Esophagus muscularis mucosa (tissue), 4 donors: ENCODE measurements around the gene MSL2. TPM values are rescaled to one million over a fixed set of nuclear protein-coding genes. Genes with fewer than 3 reads are reported as not detected.

ENCODE experiments used
- DNase-seq: peaks from one replicate; pipeline ENCODE4 v3.0.0-alpha.2; 2017; ENCODE audit errors: extremely low spot score
- H3K27ac ChIP-seq, 4 donors: fragments of 200-600 bp; sonication (generic); replicated peaks in 1 of 4; 1 replicate in 3 of 4; 2 replicates in 1 of 4; pipeline ENCODE4 v1.5.1; 2016 to 2019; ENCODE audit warnings: mild to moderate bottlenecking in 1 of 4
- H3K27me3 ChIP-seq, 4 donors: fragments of 200-600 bp; sonication (generic); one replicate each; pipeline versions ENCODE4 v1.5.1 to v1.6.0; 2016 to 2019
- H3K36me3 ChIP-seq, 4 donors: fragments of 200-600 bp; sonication (generic); one replicate each; pipeline ENCODE4 v1.5.1; 2016 to 2019
- H3K4me1 ChIP-seq, 4 donors: fragments of 200-600 bp; sonication (generic); one replicate each; pipeline ENCODE4 v1.5.1; 2016 to 2019
- H3K4me3 ChIP-seq, 4 donors: fragments of 200-600 bp; sonication (generic); 1 replicate in 2 of 4; 2 replicates in 2 of 4; pipeline ENCODE4 v1.5.1; 2016 to 2019; ENCODE audit warnings: mild to moderate bottlenecking in 4 of 4, moderate library complexity in 1 of 4
- H3K9me3 ChIP-seq, 4 donors: fragments of 200-600 bp; sonication (generic); 1 replicate in 3 of 4; 2 replicates in 1 of 4; pipeline ENCODE4 v1.5.1; 2016 to 2019
- EP300 ChIP-seq: sonication (generic); formaldehyde crosslinking; IDR thresholded peaks from one replicate; pipeline ENCODE4 v1.6.1; 2017; ENCODE audit warnings: antibody characterized with exemption
- POLR2A ChIP-seq: fragments of 450-650 bp; IDR thresholded peaks from one replicate; pipeline ENCODE4 v1.6.1; 2017; ENCODE audit warnings: antibody characterized with exemption, moderate library complexity, mild to moderate bottlenecking, low read depth
- POLR2AphosphoS5 ChIP-seq, 2 donors: sonication (generic); formaldehyde crosslinking; IDR thresholded peaks; one replicate each; pipeline ENCODE4 v1.6.1; 2017; ENCODE audit warnings: antibody characterized with exemption in 2 of 2
- WGBS: methylation state at CpG from one replicate; pipeline ENCODE4 v1.1.5; 2018; 5-methylcytosine and 5-hydroxymethylcytosine counted together
- intact Hi-C: fragments of 100-400 bp; cut with DNase I; formaldehyde crosslinking; loops from one replicate; pipeline ENCODE4 v1.15.1; 2023
- total RNA-seq, 4 donors: library from RNA; depleted of rRNA; stranded (reverse); fragments of >200 nt; gene quantifications; one replicate each; pipeline versions ENCODE4 v1.1.0 to v1.2.1, GENCODE V29; 2016
- TF ChIP-seq, protein P1 (sequence below), 3 experiments: fragments of 200-600 bp in 2 of 3; fragments of 450-650 bp in 1 of 3; sonication (generic) in 2 of 3; IDR thresholded peaks; one replicate each; pipeline ENCODE4 v1.5.1; 2017 to 2019; ENCODE audit warnings: antibody characterized with exemption in 3 of 3, mild to moderate bottlenecking in 2 of 3, moderate library complexity in 1 of 3

MSL2 gene
- total RNA-seq, 4 donors from 2014 or later, result 18.7 to 25.3 (median 23.5) TPM

DNA sequence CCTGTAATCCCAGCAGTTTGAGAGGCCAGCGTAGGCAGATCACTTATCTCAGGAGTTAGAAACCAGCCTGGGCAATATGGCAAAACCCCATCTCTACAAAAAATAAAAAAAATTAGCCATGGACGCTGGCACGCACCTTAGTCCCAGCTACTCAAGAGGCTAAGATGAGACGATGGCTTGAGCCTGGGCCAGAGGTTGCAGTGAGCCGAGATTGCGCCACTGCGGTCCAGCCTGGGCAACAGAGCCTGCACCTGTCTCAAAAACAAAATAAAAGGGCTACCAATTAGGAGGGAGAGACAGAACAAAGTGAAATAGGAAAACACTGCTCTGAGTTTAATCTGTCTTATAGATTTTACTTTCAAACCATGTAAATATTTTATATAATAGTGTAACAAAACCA is 33.8 kb downstream of the MSL2 start:
- DNase-seq, result no peak
- Histone ChIP-seq H3K36me3 (no peaks in the 10 kb centered on the region), H3K4me3 (no peak overlapping the region), H3K27me3 (no peaks in the 10 kb centered on the region), H3K27ac (no peak overlapping the region), H3K4me1 (peaks cover 26 to 70% (median 53%) of the 10 kb centered on the region in 4 donors), H3K9me3 (no peaks in the 10 kb centered on the region)
- intact Hi-C loops, result no loop called here
- no peak for TF ChIP-seq EP300
- TF ChIP-seq POLR2A, result no peak
- no peak for TF ChIP-seq POLR2AphosphoS5 (IDR thresholded peaks at IDR 0.05)
- TF ChIP-seq, protein P1, sequence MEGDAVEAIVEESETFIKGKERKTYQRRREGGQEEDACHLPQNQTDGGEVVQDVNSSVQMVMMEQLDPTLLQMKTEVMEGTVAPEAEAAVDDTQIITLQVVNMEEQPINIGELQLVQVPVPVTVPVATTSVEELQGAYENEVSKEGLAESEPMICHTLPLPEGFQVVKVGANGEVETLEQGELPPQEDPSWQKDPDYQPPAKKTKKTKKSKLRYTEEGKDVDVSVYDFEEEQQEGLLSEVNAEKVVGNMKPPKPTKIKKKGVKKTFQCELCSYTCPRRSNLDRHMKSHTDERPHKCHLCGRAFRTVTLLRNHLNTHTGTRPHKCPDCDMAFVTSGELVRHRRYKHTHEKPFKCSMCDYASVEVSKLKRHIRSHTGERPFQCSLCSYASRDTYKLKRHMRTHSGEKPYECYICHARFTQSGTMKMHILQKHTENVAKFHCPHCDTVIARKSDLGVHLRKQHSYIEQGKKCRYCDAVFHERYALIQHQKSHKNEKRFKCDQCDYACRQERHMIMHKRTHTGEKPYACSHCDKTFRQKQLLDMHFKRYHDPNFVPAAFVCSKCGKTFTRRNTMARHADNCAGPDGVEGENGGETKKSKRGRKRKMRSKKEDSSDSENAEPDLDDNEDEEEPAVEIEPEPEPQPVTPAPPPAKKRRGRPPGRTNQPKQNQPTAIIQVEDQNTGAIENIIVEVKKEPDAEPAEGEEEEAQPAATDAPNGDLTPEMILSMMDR (IDR thresholded peaks at IDR 0.05), result no peak
- 93% methylated on average over 7 of the region's 7 CpGs for WGBS

DNA sequence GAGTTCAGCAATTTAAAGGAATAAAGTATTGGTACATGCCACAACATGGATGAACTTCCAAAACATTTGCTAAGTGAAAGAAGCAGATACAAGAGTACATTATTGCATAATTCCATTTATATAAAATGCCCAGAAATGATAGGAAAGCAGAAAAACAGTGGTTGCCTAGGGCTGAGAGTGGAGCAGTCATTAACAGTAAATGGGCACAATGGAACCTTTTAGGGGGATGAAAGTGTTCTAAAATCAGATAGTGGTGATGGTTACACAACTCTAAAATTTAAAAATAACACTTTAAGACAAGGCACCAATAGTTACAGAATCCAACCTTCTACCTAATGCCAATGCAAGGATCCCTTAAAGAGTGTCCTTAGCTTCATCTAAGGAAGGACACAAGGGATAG is 34.6 kb downstream of the MSL2 start:
- TF ChIP-seq EP300, result no peak
- TF ChIP-seq, protein P1 (IDR thresholded peaks at IDR 0.05), result no peak
- no peak for TF ChIP-seq POLR2AphosphoS5 (IDR thresholded peaks at IDR 0.05)
- no peak for TF ChIP-seq POLR2A
- Histone ChIP-seq H3K27me3 (no peaks in the 10 kb centered on the region), H3K36me3 (no peaks in the 10 kb centered on the region), H3K27ac (no peak overlapping the region), H3K9me3 (no peaks in the 10 kb centered on the region), H3K4me3 (no peak overlapping the region), H3K4me1 (peaks cover 22 to 66% (median 47%) of the 10 kb centered on the region in 4 donors)
- DNase-seq, result no peak
- intact Hi-C loops, result no loop called here

DNA sequence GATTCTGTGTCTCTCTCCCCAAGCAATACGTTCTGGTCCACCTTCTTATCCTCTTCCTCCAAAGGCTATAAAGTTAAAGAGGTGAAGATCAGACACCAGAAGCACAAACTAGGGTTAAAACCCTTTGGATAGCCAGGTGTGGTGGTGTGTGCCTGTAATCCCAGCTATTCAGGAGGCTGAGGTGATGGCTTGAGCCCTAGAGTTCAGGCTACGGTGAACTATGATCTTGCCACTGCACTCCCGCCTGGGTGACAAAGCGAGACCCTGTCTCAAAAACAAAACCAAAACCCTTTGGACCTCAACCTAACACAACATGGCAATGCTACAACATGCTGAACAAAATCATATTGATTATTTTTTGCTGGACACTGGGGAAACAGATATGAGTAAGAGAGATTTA is 43.2 kb downstream of the MSL2 start:
- no peak for TF ChIP-seq POLR2AphosphoS5 (IDR thresholded peaks at IDR 0.05)
- TF ChIP-seq, protein P1 (IDR thresholded peaks at IDR 0.05), result no peak
- no peak for TF ChIP-seq EP300
- no peak for TF ChIP-seq POLR2A
- Histone ChIP-seq H3K27ac (no peak overlapping the region), H3K4me3 (no peak overlapping the region), H3K4me1 (peaks cover 6 to 60% (median 40%) of the 10 kb centered on the region in 4 donors), H3K36me3 (peaks cover 0 to 18% (median 8%) of the 10 kb centered on the region in 4 donors), H3K9me3 (no peaks in the 10 kb centered on the region), H3K27me3 (no peaks in the 10 kb centered on the region)
- no peak for DNase-seq
- intact Hi-C loops, result no loop called here
- 93% methylated on average over 4 of the region's 4 CpGs for WGBS

DNA sequence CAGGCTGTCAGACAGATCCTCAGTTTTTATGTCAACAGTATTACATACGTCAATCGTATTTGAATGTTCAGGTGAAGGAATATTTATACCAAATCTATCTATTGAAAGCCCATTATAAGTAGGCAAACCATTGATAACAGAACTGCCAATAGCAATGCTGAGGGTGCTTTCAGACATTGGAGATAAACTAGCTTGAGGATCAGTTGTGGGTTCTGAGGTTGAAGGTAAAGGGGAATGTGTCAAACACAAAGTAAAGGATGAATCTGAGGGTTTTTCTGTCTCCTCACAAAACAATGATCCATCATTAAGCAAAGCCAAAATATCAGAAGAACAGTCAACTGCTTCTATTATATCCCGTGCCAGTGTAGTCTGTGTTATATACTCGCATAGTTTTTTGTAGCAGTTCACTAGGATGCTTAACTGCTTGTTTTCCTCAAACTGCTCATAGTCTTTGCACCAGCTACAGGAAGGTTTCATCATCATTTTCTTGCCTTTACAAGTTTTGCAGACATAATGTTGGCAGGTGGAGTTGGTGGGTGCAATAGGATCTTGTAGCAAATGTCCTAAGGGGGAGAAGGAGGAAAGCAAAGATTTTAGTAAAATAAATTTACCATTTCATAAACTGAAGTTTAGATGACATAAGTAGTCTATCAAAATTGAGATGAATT is 43.8 kb downstream of the MSL2 start:
- intact Hi-C loops, result no loop called here
- H3K4me3 ChIP-seq, result no peak overlapping the region
- no peaks in the 10 kb centered on the region for H3K27me3 ChIP-seq
- TF ChIP-seq, protein P1 (IDR thresholded peaks at IDR 0.05), result no peak
- TF ChIP-seq POLR2A (no peak), EP300 (no peak)
- 74% methylated on average over 4 of the region's 4 CpGs for WGBS
- H3K9me3 ChIP-seq, result no peaks in the 10 kb centered on the region
- H3K4me1 ChIP-seq, result peaks cover 6 to 59% (median 43%) of the 10 kb centered on the region in 4 donors
- H3K36me3 ChIP-seq, result peaks cover 0 to 18% (median 8%) of the 10 kb centered on the region in 4 donors
- H3K27ac ChIP-seq, result no peak overlapping the region
- no peak for DNase-seq

DNA sequence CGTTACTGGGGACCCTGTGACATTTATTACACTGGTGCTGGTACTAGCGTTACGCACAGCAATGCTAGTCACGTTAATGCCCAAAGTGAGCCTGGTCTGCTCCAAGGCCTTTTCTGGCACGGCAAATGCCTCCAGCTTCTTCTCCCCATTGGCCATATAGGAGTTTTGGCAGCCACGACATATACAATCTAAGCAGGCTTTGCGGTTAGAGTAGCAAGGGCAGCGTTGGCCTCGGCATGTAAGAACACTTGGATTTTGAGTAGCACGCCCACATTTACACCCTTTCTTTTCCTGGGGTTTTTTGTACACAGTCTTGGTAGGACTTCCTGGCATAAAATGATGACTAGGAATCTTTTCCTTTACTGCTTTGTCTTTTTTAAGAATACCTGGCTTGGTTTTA is 44.9 kb downstream of the MSL2 start:
- intact Hi-C loops, result no loop called here

More for the DNA sequence above, 44.9 kb downstream of the MSL2 start:
- DNase-seq, result no peak
- no peak overlapping the region for H3K4me3 ChIP-seq
- WGBS, result 79% methylated on average over 6 of the region's 10 CpGs
- no peak overlapping the region for H3K27ac ChIP-seq
- H3K4me1 ChIP-seq, result peaks cover 9 to 60% (median 48%) of the 10 kb centered on the region in 4 donors
- peaks cover 0 to 18% (median 8%) of the 10 kb centered on the region in 4 donors for H3K36me3 ChIP-seq
- TF ChIP-seq POLR2A, result no peak
- TF ChIP-seq POLR2AphosphoS5 (IDR thresholded peaks at IDR 0.05), result no peak
- TF ChIP-seq, protein P1 (IDR thresholded peaks at IDR 0.05), result no peak
- TF ChIP-seq EP300, result no peak
- no peaks in the 10 kb centered on the region for H3K9me3 ChIP-seq
- no peaks in the 10 kb centered on the region for H3K27me3 ChIP-seq
